Stimulated activated CD8-positive, alpha-beta memory T cell treated with anti-CD3 and anti-CD28 coated beads, Interleukin-4, amount 100 ng/mL, for 1 hour (primary cell): ENCODE data around the gene TRIM49.
"Not testable (repeated sequence)": the region's sequence is repeated elsewhere in the genome, so short reads cannot be mapped to it uniquely, and the experiment has no call there.

Experiments used
- DNase-seq, 2 donors: peaks; one replicate each; pipeline ENCODE4 v3.0.0-alpha.2; 2020; ENCODE audit warnings: low read depth in 2 of 2, low spot score in 1 of 2

Gene TRIM49, protein sequence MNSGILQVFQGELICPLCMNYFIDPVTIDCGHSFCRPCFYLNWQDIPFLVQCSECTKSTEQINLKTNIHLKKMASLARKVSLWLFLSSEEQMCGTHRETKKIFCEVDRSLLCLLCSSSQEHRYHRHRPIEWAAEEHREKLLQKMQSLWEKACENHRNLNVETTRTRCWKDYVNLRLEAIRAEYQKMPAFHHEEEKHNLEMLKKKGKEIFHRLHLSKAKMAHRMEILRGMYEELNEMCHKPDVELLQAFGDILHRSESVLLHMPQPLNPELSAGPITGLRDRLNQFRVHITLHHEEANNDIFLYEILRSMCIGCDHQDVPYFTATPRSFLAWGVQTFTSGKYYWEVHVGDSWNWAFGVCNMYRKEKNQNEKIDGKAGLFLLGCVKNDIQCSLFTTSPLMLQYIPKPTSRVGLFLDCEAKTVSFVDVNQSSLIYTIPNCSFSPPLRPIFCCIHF

DNA sequence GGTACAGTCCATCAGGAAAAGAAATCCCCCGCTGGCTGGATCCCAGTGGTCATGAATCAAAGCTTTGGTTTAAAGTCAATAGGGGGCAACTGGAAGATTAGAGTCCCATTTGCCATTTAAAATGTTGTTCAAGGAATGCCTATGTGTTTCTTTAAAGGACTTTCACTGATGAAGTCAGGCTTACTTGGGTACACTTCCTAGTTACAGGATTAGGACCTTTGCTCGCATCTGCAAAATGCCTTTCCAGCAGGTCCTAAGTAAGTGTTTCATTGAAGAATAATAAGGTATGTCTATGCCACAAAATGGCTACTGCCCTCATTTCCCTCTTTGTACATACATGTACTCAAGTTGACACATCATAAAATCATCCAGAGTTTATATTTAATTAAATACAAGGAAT, at the start of gene TRIM49:
Gene TRIM49, minus strand, starts transcription at position 101 of the 400 bp plus-strand sequence. CDS start 4,106 bp downstream, outside the sequence.
- not testable (repeated sequence) for DNase-seq

DNA sequence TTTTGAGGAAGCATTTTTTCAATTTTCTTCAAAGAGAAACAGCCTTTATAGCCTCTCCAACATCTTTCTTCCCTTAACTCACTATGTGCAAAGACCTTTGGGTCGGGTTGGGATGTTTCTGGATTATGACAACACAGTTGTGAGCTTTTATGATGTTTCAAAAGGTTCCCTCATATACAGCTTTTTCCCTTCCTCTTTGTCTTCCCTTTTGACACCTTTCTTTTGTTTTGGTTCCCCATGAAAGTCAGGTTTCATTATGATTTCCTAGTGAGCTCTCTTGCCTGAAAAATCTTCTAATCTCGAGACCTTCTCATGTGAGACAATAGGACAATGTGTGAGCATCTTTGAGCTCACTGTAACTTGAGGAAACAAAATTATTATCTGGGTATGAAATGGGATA, 18.3 kb upstream of the TRIM49 start:
- not testable (repeated sequence) for DNase-seq

DNA sequence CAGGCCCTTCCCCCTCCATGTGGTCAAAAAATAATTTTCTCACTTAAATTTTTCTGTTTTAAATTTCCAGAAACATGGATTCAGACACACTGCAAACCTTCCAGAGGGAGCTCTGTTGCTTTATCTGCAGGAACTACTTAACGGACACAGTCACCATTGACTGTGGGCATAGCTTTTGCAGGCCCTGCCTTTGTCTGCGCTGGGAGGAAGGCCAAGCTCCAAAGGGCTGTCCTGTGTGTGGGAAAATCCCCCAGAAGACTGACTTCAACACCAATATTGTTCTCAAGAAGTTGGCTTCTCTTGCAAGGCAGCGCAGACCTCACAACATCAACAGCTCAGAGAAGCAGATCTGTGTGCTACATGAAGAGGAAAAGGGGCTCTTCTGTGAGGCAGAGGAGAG, 11.6 kb upstream of the TRIM49 start:
- not testable (repeated sequence) for DNase-seq

GRCh38 chr11:89813535-89813934, 5.2 kb upstream of the TRIM49 start:
- DNase-seq = not testable (repeated sequence)

DNA sequence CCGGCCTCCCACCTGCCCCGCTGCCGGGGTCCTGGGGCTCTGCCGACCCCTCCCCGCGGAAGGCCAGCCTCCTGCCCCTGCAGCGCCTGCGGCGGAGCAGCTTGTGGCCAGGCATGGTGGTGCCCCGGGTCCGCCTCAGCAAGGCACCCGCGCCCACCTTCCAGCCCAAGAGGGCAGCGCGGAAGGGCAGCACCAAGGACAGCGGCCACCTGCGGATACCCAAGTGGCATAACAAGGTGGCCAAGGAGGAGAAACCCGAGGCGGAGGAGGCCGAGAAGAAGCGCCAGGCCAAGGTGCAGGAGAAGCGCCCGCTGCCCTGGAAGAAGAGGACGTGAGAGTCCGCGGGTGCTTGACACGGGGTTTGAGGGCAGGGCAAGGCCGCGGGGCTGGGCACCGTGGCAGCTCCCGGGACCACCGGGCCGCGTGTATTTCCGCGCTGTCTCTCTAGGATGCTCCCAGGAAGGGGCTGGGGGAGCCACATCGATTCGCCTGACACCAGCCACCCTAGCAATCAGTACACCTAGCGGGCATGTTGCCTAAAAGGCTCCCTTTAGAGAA, 20.8 kb downstream of the TRIM49 start:
- not testable (repeated sequence) for DNase-seq

GRCh38 chr11:89785726-89786125, 22.6 kb downstream of the TRIM49 start:
- not testable (repeated sequence) for DNase-seq

DNA sequence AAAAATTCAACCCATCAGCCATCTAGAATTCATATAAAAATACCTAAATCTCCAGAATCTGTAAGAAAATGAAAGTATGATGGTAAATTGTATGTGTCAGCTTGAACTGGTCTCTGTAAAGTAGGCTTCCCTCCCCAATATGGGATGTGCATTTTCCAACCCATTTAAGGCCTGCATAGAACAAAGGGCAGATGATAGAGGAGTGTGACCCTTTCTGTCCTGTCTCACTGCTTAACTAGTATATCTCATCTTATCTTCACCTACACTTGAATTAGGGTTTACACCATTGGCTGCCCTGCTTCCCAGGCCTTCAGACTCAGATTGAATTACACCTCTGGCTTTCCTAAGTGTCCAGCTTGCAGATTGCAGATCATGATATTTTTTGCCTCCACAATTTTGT, 57.6 kb downstream of the TRIM49 start:
- DNase-seq = not testable (repeated sequence)
